ENCODE measurements around the gene HHATL.
"Not testable (repeated sequence)": the region's sequence is repeated elsewhere in the genome, so short reads cannot be mapped to it uniquely, and the experiment has no call there.

- TF ChIP-seq, protein P1, sequence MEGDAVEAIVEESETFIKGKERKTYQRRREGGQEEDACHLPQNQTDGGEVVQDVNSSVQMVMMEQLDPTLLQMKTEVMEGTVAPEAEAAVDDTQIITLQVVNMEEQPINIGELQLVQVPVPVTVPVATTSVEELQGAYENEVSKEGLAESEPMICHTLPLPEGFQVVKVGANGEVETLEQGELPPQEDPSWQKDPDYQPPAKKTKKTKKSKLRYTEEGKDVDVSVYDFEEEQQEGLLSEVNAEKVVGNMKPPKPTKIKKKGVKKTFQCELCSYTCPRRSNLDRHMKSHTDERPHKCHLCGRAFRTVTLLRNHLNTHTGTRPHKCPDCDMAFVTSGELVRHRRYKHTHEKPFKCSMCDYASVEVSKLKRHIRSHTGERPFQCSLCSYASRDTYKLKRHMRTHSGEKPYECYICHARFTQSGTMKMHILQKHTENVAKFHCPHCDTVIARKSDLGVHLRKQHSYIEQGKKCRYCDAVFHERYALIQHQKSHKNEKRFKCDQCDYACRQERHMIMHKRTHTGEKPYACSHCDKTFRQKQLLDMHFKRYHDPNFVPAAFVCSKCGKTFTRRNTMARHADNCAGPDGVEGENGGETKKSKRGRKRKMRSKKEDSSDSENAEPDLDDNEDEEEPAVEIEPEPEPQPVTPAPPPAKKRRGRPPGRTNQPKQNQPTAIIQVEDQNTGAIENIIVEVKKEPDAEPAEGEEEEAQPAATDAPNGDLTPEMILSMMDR (IDR thresholded peaks at IDR 0.05) = not testable (repeated sequence)
- TF ChIP-seq ZFX (IDR thresholded peaks at IDR 0.05; ENCODE audit: borderline replicate concordance) = not testable (repeated sequence)
These were observed 19.8 kb upstream of the HHATL start for GRCh38 chr3:42722442-42722841.
